ENCODE results near the gene AGMO.

DNA sequence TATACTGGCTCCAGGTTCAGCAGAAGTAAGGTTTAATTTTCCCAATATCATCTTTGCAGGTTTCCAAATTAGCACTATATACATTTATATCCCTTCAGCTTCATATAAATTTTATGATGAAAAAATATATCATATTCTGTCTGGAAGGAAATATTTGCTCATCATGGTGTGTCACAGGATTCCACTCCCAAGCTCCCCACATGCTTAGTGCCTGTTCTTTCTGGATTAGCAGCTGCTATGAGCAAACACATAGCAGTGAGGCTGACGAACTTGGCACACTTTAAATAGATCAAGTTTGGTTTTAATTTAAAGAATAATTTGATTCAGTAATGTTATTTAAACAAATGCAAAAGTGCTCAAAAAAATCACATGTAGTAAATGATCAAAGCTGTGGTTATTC is 251.9 kb downstream of the AGMO start:
- TF ChIP-seq EZH2 (IDR thresholded peaks at IDR 0.05; ENCODE audit: borderline replicate concordance, insufficient read depth, low read depth, low read length, poor library complexity, severe bottlenecking): no peak
- TF ChIP-seq, protein P1, sequence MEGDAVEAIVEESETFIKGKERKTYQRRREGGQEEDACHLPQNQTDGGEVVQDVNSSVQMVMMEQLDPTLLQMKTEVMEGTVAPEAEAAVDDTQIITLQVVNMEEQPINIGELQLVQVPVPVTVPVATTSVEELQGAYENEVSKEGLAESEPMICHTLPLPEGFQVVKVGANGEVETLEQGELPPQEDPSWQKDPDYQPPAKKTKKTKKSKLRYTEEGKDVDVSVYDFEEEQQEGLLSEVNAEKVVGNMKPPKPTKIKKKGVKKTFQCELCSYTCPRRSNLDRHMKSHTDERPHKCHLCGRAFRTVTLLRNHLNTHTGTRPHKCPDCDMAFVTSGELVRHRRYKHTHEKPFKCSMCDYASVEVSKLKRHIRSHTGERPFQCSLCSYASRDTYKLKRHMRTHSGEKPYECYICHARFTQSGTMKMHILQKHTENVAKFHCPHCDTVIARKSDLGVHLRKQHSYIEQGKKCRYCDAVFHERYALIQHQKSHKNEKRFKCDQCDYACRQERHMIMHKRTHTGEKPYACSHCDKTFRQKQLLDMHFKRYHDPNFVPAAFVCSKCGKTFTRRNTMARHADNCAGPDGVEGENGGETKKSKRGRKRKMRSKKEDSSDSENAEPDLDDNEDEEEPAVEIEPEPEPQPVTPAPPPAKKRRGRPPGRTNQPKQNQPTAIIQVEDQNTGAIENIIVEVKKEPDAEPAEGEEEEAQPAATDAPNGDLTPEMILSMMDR (IDR thresholded peaks at IDR 0.05): no peak

All from B cell (primary cell).